GM12878 (cell line): ENCODE results near the gene KLF14. TPM values are rescaled to one million over a fixed set of nuclear protein-coding genes. Genes with fewer than 3 reads are reported as not detected.

Experiments
- ATAC-seq: fragments of 200-7000 bp; cut with Tn5 transposase; 3 replicates; pipeline ENCODE4 v1.9.1; 2020; ENCODE audit warnings: mild to moderate bottlenecking, moderate library complexity
- BruUV-seq: library from RNA; stranded (reverse); fragments of 400-500 nt; replicated peaks from 2 replicates; lab custom pipeline; 2021; lab: Mats Ljungman, UMichigan
- CTCF ChIA-PET: fragments of 300-600 bp; sonication (Branson Sonifier 250); formaldehyde crosslinking; extraction: SDS; loops from one replicate; lab custom pipeline; 2021; ENCODE audit warnings: inconsistent platforms; lab: Yijun Ruan, JAX
- POLR2A ChIA-PET: fragments of 350-600 bp; formaldehyde crosslinking; extraction: SDS; loops from one replicate; lab custom pipeline; 2021; ENCODE audit warnings: inconsistent platforms; lab: Charles Lee
- RAD21 ChIA-PET: fragments of 300-600 bp; sonication (Branson Sonifier 250); formaldehyde crosslinking; loops from one replicate; lab custom pipeline; 2023; ENCODE audit warnings: antibody characterized with exemption; ENCODE audit not compliant: unreplicated experiment; lab: Charles Lee
- SMC1A ChIA-PET: fragments of 300-600 bp; sonication (Branson Sonifier 250); formaldehyde crosslinking; loops from one replicate; lab custom pipeline; 2023; ENCODE audit not compliant: unreplicated experiment, uncharacterized antibody; lab: Charles Lee
- DNase-seq: peaks from one replicate; pipeline ENCODE4 v3.0.0-alpha.2; 2011; ENCODE audit warnings: low read depth, low spot score
- FAIRE-seq: peaks from 3 replicates; lab custom pipeline; 2011; peaks lifted over from hg19 to GRCh38; lab: Jason Lieb, UNC
- H2AFZ ChIP-seq: 2 replicates; pipeline ENCODE4 v1.6.0; 2011; ENCODE audit warnings: low read depth, low read length, control low read depth; ENCODE audit not compliant: control insufficient read depth
- H3K27ac ChIP-seq: 2 replicates; pipeline ENCODE4 v1.5.1; 2011; ENCODE audit warnings: control low read depth; ENCODE audit not compliant: control insufficient read depth, insufficient read depth
- H3K27me3 ChIP-seq, 2 experiments: replicated peaks in 1 of 2; 2 replicates each; pipeline versions ENCODE4 v1.6.0 to v1.6.1; 2011; ENCODE audit warnings: low read length in 1 of 2; ENCODE audit not compliant: control insufficient read depth in 2 of 2, insufficient read depth in 2 of 2
- H3K36me3 ChIP-seq, 2 experiments: 2 replicates each; pipeline ENCODE4 v1.5.1; 2011; ENCODE audit warnings: low read length in 1 of 2; ENCODE audit not compliant: control insufficient read depth in 2 of 2, insufficient read depth in 2 of 2
- H3K4me1 ChIP-seq: 2 replicates; pipeline ENCODE4 v1.6.1; 2011; ENCODE audit warnings: mild to moderate bottlenecking, low read length, moderate library complexity, mixed read lengths; ENCODE audit not compliant: control insufficient read depth, insufficient read depth
- H3K4me2 ChIP-seq: 2 replicates; pipeline ENCODE4 v1.6.0; 2011; ENCODE audit warnings: control low read depth; ENCODE audit not compliant: control insufficient read depth, insufficient read depth
- H3K4me3 ChIP-seq: fragments of 200-600 bp; sonication (generic); 2 replicates; pipeline ENCODE4 v1.5.1; 2016
- H3K79me2 ChIP-seq: 2 replicates; pipeline ENCODE4 v1.6.0; 2011; ENCODE audit warnings: low read length; ENCODE audit not compliant: control insufficient read depth, insufficient read depth
- H3K9ac ChIP-seq: 2 replicates; pipeline ENCODE4 v1.8.0; 2011; ENCODE audit warnings: low read length, control low read depth, mixed read lengths; ENCODE audit not compliant: control insufficient read depth, insufficient read depth
- H3K9me3 ChIP-seq: replicated peaks from 3 replicates; pipeline ENCODE4 v1.5.1; 2011; ENCODE audit warnings: mild to moderate bottlenecking, low read length; ENCODE audit not compliant: control insufficient read depth, insufficient read depth
- H4K20me1 ChIP-seq: 2 replicates; pipeline ENCODE4 v1.6.0; 2011; ENCODE audit not compliant: control insufficient read depth, insufficient read depth
- ASH2L ChIP-seq: fragments of 300-600, 200-600 bp; sonication (generic); IDR thresholded peaks from 2 replicates; pipeline ENCODE4 v1.6.1; 2017; ENCODE audit warnings: low read depth, mild to moderate bottlenecking, borderline replicate concordance
- HDAC6 ChIP-seq: fragments of 200-600 bp; sonication (generic); IDR thresholded peaks from one replicate; pipeline ENCODE4 v1.8.0; 2017; ENCODE audit warnings: antibody characterized with exemption; ENCODE audit not compliant: unreplicated experiment
- JUND ChIP-seq: IDR thresholded peaks from 2 replicates; pipeline ENCODE4 v1.6.1; 2012; ENCODE audit warnings: low read depth, mild to moderate bottlenecking, low read length, improper control_type of control experiment, moderate library complexity
- KAT2A ChIP-seq: conservative IDR thresholded peaks from 2 replicates; pipeline ENCODE4 v1.6.1; 2011; ENCODE audit warnings: low read depth, low read length; ENCODE audit not compliant: control insufficient read depth
- RELA ChIP-seq: fragments of 450-650 bp; IDR thresholded peaks from 2 replicates; pipeline ENCODE4 v1.8.0; 2014; ENCODE audit warnings: borderline replicate concordance; ENCODE audit not compliant: partially characterized antibody
- WGBS: methylation state at CpG from one replicate; pipeline ENCODE4 v1.1.6; 2016; ENCODE audit warnings: low lambda C conversion rate; ENCODE audit not compliant: insufficient replicate concordance, insufficient coverage; ENCODE audit errors: missing lambda C conversion rate; 5-methylcytosine and 5-hydroxymethylcytosine counted together
- in situ Hi-C: fragments of 300-500 bp; cut with MboI; formaldehyde crosslinking; loops from 9 replicates; pipeline ENCODE4 v1.14.3; 2018; ENCODE audit warnings: mixed read lengths
- intact Hi-C: fragments of 100-400 bp; cut with micrococcal nuclease; formaldehyde crosslinking; loops from one replicate; pipeline ENCODE4 v1.14.2; 2022; ENCODE audit not compliant: unreplicated experiment
- polyA plus RNA-seq, 11 experiments: library from polyadenylated mRNA; depleted of rRNA in 4 of 11; unstranded in 6 of 11; stranded (reverse) in 5 of 11; fragments of >200 nt; fragmentation: Nextera tagmentation in 4 of 11; fragmentation: Illumina TruSeq in 1 of 11; extraction: Ambion mirVana in 4 of 11; extraction: Trizol in 1 of 11; gene quantifications; 1 replicate in 1 of 11; 2 replicates in 10 of 11; pipeline versions ENCODE4 v1.2.1 to v1.2.3, GENCODE V29; 2011 to 2016; ENCODE audit warnings: inconsistent platforms in 2 of 11, missing spikeins in 2 of 11, low read depth in 1 of 11
- total RNA-seq, 4 experiments: library from RNA; depleted of rRNA in 3 of 4; stranded (reverse); fragments of >200 nt in 3 of 4; fragmentation: Illumina TruSeq in 1 of 4; extraction: Trizol in 1 of 4; gene quantifications; 2 replicates each; pipeline versions ENCODE4 v1.2.1 to v1.2.3, GENCODE V29; 2013 to 2021
- TF ChIP-seq, protein P1 (sequence below): fragments of 450-650 bp; IDR thresholded peaks from 2 replicates; pipeline ENCODE4 v1.6.1; 2017; ENCODE audit warnings: borderline replicate concordance
- TF ChIP-seq, protein P2 (sequence below): IDR thresholded peaks from 2 replicates; pipeline ENCODE4 v1.6.1; 2011; ENCODE audit warnings: low read depth, low read length, improper control_type of control experiment, borderline replicate concordance
- TF ChIP-seq, protein P3 (sequence below): IDR thresholded peaks from 2 replicates; pipeline ENCODE4 v1.6.1; 2011; ENCODE audit warnings: mild to moderate bottlenecking, low read depth, low read length, moderate library complexity; ENCODE audit not compliant: insufficient replicate concordance

The KLF14 gene
- total and polyA plus RNA-seq, 10 of the 15 experiments (the other 5 are each of a cell fraction or from before 2014, with no cell fraction given): 0.06 TPM; not detected in 9

DNA sequence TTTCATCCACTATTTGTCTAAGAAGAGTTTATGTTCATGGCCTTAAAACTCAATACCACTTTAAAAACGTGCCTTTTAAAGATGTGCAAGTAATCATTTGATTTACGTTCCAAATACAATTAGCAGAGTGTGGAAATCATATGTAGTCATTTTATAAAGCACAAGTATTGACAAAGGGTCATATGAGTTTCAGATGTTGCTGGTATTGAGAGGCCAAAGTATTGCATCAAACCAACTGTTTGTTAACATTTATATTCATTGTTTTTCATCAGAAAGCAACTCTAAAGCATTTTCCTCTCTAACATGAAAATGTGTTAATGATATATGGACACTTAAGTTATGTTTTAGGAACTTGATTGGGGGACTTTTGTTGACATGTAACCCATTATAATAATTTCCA, 36.2 kb downstream of the KLF14 start:
- SMC1A ChIA-PET: no interaction called here
- H3K27ac ChIP-seq: no peak overlapping the region
- H3K9ac ChIP-seq: no peak overlapping the region
- no peaks in the 10 kb centered on the region for H3K27me3 ChIP-seq
- no peaks in the 10 kb centered on the region for H3K9me3 ChIP-seq
- no peaks in the 10 kb centered on the region for H3K79me2 ChIP-seq
- BruUV-seq: no TSS peak
- intact Hi-C loops (loop anchor here (2.0 to 5.0 kb wide), 2 partner anchors 456 to 625 kb away; no protein-coding TSS in a partner anchor), in situ Hi-C loops (no loop called here)
- CTCF ChIA-PET: no interaction called here
- TF ChIP-seq ASH2L (no peak), KAT2A (no peak), HDAC6 (no peak), JUND (no peak), RELA (no peak)
- TF ChIP-seq, protein P1, sequence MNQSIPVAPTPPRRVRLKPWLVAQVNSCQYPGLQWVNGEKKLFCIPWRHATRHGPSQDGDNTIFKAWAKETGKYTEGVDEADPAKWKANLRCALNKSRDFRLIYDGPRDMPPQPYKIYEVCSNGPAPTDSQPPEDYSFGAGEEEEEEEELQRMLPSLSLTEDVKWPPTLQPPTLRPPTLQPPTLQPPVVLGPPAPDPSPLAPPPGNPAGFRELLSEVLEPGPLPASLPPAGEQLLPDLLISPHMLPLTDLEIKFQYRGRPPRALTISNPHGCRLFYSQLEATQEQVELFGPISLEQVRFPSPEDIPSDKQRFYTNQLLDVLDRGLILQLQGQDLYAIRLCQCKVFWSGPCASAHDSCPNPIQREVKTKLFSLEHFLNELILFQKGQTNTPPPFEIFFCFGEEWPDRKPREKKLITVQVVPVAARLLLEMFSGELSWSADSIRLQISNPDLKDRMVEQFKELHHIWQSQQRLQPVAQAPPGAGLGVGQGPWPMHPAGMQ: no peak
- TF ChIP-seq, protein P2, sequence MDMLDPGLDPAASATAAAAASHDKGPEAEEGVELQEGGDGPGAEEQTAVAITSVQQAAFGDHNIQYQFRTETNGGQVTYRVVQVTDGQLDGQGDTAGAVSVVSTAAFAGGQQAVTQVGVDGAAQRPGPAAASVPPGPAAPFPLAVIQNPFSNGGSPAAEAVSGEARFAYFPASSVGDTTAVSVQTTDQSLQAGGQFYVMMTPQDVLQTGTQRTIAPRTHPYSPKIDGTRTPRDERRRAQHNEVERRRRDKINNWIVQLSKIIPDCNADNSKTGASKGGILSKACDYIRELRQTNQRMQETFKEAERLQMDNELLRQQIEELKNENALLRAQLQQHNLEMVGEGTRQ: no peak
- TF ChIP-seq, protein P3, sequence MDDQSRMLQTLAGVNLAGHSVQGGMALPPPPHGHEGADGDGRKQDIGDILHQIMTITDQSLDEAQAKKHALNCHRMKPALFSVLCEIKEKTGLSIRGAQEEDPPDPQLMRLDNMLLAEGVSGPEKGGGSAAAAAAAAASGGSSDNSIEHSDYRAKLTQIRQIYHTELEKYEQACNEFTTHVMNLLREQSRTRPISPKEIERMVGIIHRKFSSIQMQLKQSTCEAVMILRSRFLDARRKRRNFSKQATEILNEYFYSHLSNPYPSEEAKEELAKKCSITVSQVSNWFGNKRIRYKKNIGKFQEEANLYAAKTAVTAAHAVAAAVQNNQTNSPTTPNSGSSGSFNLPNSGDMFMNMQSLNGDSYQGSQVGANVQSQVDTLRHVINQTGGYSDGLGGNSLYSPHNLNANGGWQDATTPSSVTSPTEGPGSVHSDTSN: no peak
- 9% methylated on average over 2 of the region's 2 CpGs for WGBS
- no peak overlapping the region for H3K4me3 ChIP-seq
- ATAC-seq (no peak), DNase-seq (no peak), FAIRE-seq (no peak)
- RAD21 ChIA-PET: no interaction called here
- POLR2A ChIA-PET: no interaction called here
- no peaks in the 10 kb centered on the region for H3K36me3 ChIP-seq
- H3K4me1 ChIP-seq: no peaks in the 10 kb centered on the region
- no peak overlapping the region for H3K4me2 ChIP-seq
- H2AFZ ChIP-seq: no peak overlapping the region
- no peaks in the 10 kb centered on the region for H4K20me1 ChIP-seq
